GM18520 (cell line): Measurements from ENCODE around the gene ACTR6.
A peak's percentile ranks its signal among the peaks of the same experiment; 100 is the strongest.
"Not testable (repeated sequence)": the region's sequence is repeated elsewhere in the genome, so short reads cannot be mapped to it uniquely, and the experiment has no call there.

Experiments used
- ATAC-seq: cut with Tn5 transposase; IDR thresholded peaks from one replicate; pipeline ENCODE4 v1.9.1; 2021; ENCODE audit not compliant: unreplicated experiment

The ACTR6 gene

GRCh38 chr12:100200463-100201181 lies at the start of gene ACTR6:
Gene ACTR6 (plus strand): TSS chr12:100200815. CDS start chr12:100200852, 37 bp downstream.
- peak; percentile 96 for ATAC-seq

GRCh38 chr12:100151769-100152168 lies 48.8 kb upstream of the ACTR6 start:
- no peak for ATAC-seq

DNA sequence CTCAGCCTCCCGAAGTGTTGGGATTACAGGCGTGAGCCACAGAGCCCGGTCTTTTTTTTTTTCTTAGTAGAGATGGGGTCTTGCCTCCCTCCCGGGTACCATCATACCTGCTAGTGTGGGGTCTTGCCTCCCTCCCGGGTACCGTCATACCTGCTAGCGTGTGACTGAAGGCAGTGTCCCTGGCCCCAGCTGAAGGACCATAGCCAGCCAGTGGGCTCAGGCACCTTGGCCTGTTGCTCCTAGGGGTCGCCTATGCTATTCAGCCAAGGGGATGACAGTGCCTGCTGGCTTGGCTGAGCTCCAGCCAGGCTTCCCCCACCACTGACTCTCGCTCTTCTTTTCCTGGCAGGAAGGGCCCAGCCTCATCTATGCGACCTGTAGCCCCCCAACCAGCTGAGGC lies 47.5 kb upstream of the ACTR6 start:
- ATAC-seq, result no peak

DNA sequence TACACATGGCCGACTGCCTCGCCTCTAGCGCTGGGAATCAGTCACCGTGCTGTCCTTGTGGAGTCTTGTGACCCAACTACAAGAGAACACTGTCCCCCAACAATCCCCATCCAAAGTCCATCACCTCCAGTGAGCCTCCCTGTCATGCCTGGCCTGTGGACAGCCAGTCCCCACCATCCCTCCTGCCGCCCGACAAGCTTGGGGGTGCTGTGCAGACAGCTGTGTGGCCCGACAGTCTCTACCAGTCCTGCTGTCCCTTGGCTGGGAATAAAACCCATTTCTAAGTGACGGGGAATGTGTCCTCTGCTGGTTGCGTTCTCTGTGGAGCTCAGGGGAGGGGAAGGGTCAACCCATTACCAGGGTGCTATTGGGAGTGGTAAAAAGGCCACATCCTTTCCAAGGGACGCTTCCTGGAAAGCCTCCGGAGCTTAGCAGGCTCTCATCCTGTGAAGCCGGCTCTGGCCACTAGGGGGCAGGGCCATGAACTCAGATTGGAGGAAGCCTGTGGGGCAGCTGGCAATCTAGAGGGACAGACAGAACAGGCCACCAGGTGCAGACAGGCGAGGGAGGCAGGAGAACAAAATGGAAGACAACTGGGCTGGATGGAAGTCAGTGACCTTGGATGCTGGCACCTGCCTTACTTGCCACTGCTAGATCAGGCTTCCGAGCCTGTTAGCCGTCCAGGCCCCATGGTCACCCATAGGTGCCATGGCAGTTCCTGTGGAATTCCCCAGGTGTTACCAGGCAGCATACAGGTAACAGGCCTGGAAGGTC lies 46.0 kb upstream of the ACTR6 start:
- peak; percentile 58 for ATAC-seq

GRCh38 chr12:100156731-100157426 lies 43.7 kb upstream of the ACTR6 start:
- no peak for ATAC-seq

DNA sequence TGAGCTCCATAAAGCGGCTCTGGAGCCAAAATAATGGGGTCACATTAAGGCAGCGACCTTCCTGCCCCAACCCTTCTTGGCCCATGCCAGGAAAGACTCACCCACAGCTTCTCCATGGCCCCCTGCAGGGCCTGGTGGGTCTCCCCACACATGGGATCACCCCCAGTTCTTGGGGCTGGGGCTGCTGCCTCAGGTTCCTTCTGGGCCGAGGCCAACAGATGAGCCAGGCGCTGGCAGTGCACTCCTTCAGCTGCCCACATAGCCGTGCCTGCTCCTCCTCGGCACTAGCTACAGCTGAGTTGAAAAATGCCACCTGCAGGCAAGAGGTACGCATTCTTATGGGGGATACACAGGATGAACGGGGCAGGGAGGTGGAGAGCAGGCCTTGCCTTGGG lies 43.2 kb upstream of the ACTR6 start:
- no peak for ATAC-seq

- ATAC-seq, result no peak
These were observed 42.1 kb upstream of the ACTR6 start for GRCh38 chr12:100158535-100158934.

GRCh38 chr12:100159391-100160104 lies 41.1 kb upstream of the ACTR6 start:
- ATAC-seq, result no peak

DNA sequence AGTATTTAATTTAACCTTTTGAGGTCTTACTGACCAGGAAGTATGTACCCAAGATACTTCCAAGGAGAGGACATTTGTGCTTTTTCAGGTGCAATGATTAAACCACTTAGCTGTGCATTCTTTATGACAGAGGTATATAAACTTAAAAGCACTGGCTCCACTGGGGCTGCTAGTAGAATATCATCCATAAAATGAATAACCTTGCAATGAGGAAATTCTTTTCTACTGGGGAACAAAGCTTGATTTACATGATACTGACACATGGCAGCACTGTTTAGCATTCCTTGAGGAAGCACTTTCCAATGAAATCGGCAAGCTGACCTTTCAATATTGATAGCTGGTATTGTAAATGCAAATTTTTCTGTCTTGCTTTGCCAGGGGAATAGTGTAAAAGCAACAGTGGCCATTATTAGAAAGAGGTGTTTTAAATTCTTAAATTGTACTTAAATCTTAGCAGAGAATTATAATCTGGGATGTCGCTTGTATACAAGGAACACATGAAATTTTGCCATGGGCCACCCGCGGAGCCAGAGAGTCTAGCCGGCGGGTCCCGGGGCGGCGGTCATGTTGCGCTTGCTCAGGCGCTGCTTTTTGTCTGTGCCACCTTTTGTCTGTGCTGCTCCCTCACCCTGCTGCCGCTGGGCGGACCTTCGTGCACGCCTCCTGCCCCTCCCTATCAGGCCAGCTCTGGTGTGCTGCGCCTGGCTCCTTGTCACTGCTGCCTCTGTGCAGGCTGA lies 37.0 kb upstream of the ACTR6 start:
- ATAC-seq, result peak; percentile 92

DNA sequence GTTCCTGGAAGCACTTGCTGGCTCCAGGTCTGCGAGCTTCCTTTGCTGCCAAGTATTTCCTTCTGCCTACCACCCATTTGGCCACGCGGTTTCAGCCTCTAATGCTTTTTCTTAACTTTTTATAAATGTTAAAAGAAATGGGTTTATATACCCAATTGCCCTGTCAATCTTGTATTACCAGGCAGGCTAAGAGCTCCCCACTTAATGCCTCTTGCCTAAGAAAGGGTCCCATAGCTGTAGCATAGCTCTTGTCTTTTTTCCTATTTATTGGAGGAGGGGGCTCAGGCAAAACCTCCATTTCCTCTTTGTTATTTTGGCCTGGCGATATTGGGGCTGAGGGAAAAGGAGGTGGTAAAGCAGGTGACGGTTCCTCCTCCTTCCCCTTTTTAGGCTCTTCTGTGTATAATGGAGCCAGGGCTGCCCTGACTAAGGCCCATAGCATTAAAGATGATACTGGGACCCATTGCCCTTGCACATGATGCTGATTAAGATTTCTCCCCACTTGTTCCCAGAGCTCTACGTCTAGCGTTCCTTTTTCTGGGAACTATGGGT lies 36.4 kb upstream of the ACTR6 start:
- ATAC-seq, result no peak

- no peak for ATAC-seq
These were observed 35.3 kb upstream of the ACTR6 start for GRCh38 chr12:100165356-100165755.

DNA sequence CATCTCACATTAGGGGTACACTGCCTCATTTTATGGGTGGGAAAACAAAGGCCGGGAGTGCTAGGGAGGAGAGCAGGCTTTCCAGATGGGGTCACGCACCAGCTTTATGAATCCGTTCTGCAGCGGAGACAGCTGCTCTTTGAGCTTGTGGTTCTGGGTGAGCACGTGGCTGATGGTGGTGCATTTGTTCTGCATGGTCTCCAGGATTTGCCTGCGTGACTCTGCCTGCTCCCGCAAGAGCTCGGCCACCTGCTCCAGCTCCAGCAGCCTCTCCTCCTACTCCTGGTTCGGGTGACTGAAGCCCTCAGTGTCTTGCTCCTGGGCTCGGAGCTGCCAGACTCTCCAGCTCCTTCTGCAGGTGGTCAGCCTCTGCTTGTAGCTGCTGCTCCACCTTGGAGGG lies 34.4 kb upstream of the ACTR6 start:
- no peak for ATAC-seq

DNA sequence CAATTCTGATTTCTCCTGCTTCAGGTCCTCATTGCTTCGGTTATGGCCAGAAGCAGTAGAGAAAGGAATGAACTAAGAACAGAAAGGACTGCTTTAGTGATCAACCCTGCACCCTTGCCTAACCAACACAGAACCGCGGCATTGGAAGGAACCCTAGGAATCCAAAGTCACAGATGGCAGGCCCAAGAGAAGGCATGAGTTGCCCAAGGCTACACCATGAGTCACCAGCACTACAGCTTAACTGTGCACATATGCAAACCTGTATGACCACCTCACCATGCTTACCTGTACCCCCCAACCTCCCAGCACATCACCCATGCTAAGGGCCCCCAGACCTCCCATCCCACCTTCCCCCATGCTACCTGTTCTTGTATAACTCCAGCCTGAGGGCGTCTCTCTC lies 32.1 kb upstream of the ACTR6 start:
- no peak for ATAC-seq

DNA sequence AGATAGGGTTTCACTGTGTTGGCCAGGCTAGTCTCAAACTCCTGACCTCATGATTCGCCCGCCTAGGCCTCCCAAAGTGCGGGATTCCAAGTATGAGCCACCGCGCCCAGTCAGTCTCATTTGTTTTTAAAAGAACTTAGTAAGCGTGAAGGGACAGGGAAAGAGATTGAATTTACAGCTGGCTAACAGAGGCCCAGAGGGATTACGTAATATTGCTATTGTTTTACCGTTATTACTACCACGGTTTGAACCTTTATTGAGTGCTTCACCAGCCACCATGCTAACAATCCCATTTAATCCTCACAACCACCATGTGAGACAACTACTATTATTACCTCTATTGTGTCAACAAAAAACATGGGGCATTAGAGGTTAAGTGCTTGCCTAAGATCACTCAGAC lies 31.3 kb upstream of the ACTR6 start:
- no peak for ATAC-seq

DNA sequence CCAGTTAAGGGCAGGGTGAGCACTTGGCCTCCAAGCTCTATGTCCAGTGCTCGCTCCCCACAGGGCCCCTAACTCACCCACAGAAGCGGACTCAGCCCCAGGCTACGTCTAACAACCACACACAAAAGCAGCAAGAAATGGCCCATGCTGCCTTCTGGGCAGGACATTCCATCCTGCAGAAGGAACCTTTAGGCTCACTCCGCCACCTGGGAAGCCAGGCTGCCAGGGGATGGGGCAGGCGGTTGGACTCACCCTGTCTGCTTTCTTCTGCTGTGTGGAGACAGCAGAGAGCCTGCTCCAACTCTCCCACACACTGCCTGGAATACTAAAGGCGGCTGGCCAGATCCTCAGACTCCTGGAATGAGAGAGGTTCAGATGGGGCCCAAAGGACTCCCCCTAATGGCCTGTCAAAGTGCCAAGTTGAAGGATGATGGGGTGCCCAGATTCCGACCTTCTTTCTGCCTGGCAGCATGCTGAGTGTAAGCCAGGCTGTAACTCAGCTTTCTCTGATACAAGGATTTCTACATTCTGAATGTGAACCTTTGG lies 30.2 kb upstream of the ACTR6 start:
- no peak for ATAC-seq

DNA sequence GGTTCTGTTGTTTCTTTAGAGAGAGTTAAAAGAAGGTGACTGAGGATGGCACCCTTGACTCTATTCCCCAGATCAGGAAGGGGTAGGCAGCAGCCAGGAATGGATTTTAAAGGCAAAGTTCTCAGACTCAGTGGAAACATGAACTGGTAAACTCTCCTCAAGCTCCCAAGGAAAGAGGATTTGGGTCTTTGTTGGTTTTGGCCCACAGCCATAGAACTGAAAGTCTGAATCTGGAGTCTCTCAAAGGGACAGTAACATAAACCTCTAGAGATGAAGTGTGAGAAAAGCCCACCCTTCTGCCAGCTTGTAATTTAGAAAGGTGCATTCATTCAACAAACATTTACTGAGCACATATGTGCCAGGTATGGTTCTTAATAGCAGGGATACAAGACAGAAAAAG lies 29.4 kb upstream of the ACTR6 start:
- ATAC-seq, result no peak

GRCh38 chr12:100173111-100173510 lies 27.5 kb upstream of the ACTR6 start:
- no peak for ATAC-seq

GRCh38 chr12:100174495-100174894 lies 26.1 kb upstream of the ACTR6 start:
- ATAC-seq, result no peak

GRCh38 chr12:100176493-100176892 lies 24.1 kb upstream of the ACTR6 start:
- ATAC-seq, result not testable (repeated sequence)

DNA sequence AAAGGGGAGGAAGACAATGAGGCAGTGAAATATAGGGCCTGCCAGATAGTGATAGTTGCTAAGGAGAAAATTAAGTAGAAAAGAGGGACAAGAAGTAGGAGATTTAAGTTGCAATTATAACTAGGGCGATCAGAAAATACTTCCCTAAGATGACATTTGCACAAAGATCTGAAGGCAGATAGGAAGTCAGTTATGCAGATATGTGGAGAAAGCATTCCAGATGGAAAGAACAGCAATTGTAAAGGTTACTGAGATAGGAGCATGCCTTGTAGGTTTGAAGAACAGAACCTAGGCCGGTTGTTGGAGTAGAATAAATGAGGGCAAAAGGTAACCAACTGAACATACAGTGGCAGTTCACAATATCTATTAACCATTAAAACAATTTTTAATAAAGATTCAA lies 21.4 kb upstream of the ACTR6 start:
- no peak for ATAC-seq
